HepG2 (cell line): ENCODE data around the gene ALDH3A1. TPM values are rescaled to one million over a fixed set of nuclear protein-coding genes. Genes with fewer than 3 reads are reported as not detected.

ENCODE experiments used
- CENPT ChIP-seq: sonication (generic); formaldehyde crosslinking; IDR thresholded peaks from 2 replicates; pipeline ENCODE4 v1.8.0; 2022; ENCODE audit warnings: low read depth, mild to moderate bottlenecking, moderate library complexity, missing genetic modification reagents
- ELF1 ChIP-seq: sonication (generic); formaldehyde crosslinking; IDR thresholded peaks from 2 replicates; pipeline ENCODE4 v1.4.0; 2020; ENCODE audit warnings: missing genetic modification reagents
- GABPA ChIP-seq, 2 experiments: IDR thresholded peaks; 2 replicates each; pipeline ENCODE4 v1.6.1; 2011 to 2016; ENCODE audit warnings: low read depth in 2 of 2, low read length in 1 of 2, missing biosample characterization in 1 of 2, missing genetic modification characterization in 1 of 2
- HDAC2 ChIP-seq: sonication (generic); formaldehyde crosslinking; IDR thresholded peaks from 2 replicates; pipeline ENCODE4 v1.4.0; 2020; ENCODE audit warnings: missing genetic modification reagents
- HMG20B ChIP-seq: conservative IDR thresholded peaks from 2 replicates; pipeline ENCODE4 v1.6.1; 2016; ENCODE audit warnings: missing genetic modification reagents, missing compliant biosample characterization
- NCOR1 ChIP-seq: fragments of 200-600 bp; sonication (generic); IDR thresholded peaks from 2 replicates; pipeline ENCODE4 v1.7.0; 2017; ENCODE audit warnings: antibody characterized with exemption, low read length, borderline replicate concordance
- NR2F6 ChIP-seq, 2 experiments: IDR thresholded peaks; 2 replicates each; pipeline ENCODE4 v1.6.1; 2016; ENCODE audit warnings: antibody characterized with exemption in 1 of 2, mild to moderate bottlenecking in 1 of 2
- PBX3 ChIP-seq: sonication (generic); formaldehyde crosslinking; IDR thresholded peaks from 2 replicates; pipeline ENCODE4 v1.8.1; 2023; ENCODE audit warnings: missing genetic modification reagents, inconsistent platforms, borderline replicate concordance
- RARA ChIP-seq: IDR thresholded peaks from 2 replicates; pipeline ENCODE4 v1.6.1; 2016; ENCODE audit warnings: missing genetic modification reagents, missing compliant biosample characterization
- SALL1 ChIP-seq: sonication (generic); formaldehyde crosslinking; IDR thresholded peaks from 2 replicates; pipeline ENCODE4 v1.8.0; 2022; ENCODE audit warnings: mild to moderate bottlenecking, missing genetic modification reagents
- SP5 ChIP-seq: IDR thresholded peaks from 2 replicates; pipeline ENCODE4 v1.6.1; 2016; ENCODE audit warnings: low read depth, borderline replicate concordance
- ZBTB43 ChIP-seq: sonication (generic); formaldehyde crosslinking; conservative IDR thresholded peaks from 2 replicates; pipeline ENCODE4 v1.4.0; 2020; ENCODE audit warnings: missing genetic modification reagents
- ZNF550 ChIP-seq: sonication (generic); formaldehyde crosslinking; IDR thresholded peaks from 2 replicates; pipeline ENCODE4 v1.4.0; 2020; ENCODE audit warnings: mild to moderate bottlenecking, missing genetic modification reagents, borderline replicate concordance
- polyA plus RNA-seq, 8 experiments: library from polyadenylated mRNA; depleted of rRNA in 3 of 8; stranded (reverse) in 7 of 8; unstranded in 1 of 8; fragments of >200 nt; fragmentation: Illumina TruSeq in 4 of 8; extraction: Trizol in 4 of 8; gene quantifications; 2 replicates each; pipeline versions ENCODE4 v1.2.1 to v1.2.3, GENCODE V29; 2011 to 2016; ENCODE audit warnings: low read depth in 4 of 8, missing spikeins in 1 of 8, mixed read lengths in 1 of 8; ENCODE audit not compliant: insufficient read depth in 1 of 8
- total RNA-seq, 5 experiments: library from RNA; depleted of rRNA; stranded (reverse); fragments of >200 nt; fragmentation: Illumina TruSeq; extraction: Trizol; gene quantifications; 2 replicates each; pipeline ENCODE4 v1.2.3, GENCODE V29; 2016; ENCODE audit warnings: low read depth in 1 of 5
- TF ChIP-seq, protein P1 (sequence below), 2 experiments: fragments of 450-650 bp in 1 of 2; sonication (generic) in 1 of 2; formaldehyde crosslinking in 1 of 2; IDR thresholded peaks; 2 replicates each; pipeline versions ENCODE4 v1.6.1 to v1.8.0; 2016 to 2022; ENCODE audit warnings: antibody characterized with exemption in 1 of 2, mild to moderate bottlenecking in 1 of 2, missing genetic modification reagents in 1 of 2
- TF ChIP-seq, protein P2 (sequence below): sonication (generic); formaldehyde crosslinking; IDR thresholded peaks from 2 replicates; pipeline ENCODE4 v1.4.0; 2020; ENCODE audit warnings: missing genetic modification reagents

The ALDH3A1 gene
- total and polyA plus RNA-seq, 2 of the 13 experiments (the other 11 are each of a cell fraction or from before 2014, with no cell fraction given): 0.07 to 0.62 TPM

- TF ChIP-seq, protein P1, sequence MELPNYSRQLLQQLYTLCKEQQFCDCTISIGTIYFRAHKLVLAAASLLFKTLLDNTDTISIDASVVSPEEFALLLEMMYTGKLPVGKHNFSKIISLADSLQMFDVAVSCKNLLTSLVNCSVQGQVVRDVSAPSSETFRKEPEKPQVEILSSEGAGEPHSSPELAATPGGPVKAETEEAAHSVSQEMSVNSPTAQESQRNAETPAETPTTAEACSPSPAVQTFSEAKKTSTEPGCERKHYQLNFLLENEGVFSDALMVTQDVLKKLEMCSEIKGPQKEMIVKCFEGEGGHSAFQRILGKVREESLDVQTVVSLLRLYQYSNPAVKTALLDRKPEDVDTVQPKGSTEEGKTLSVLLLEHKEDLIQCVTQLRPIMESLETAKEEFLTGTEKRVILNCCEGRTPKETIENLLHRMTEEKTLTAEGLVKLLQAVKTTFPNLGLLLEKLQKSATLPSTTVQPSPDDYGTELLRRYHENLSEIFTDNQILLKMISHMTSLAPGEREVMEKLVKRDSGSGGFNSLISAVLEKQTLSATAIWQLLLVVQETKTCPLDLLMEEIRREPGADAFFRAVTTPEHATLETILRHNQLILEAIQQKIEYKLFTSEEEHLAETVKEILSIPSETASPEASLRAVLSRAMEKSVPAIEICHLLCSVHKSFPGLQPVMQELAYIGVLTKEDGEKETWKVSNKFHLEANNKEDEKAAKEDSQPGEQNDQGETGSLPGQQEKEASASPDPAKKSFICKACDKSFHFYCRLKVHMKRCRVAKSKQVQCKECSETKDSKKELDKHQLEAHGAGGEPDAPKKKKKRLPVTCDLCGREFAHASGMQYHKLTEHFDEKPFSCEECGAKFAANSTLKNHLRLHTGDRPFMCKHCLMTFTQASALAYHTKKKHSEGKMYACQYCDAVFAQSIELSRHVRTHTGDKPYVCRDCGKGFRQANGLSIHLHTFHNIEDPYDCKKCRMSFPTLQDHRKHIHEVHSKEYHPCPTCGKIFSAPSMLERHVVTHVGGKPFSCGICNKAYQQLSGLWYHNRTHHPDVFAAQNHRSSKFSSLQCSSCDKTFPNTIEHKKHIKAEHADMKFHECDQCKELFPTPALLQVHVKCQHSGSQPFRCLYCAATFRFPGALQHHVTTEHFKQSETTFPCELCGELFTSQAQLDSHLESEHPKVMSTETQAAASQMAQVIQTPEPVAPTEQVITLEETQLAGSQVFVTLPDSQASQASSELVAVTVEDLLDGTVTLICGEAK (IDR thresholded peaks at IDR 0.05): no peak
- TF ChIP-seq, protein P1 (CRISPR knock-in tag; IDR thresholded peaks at IDR 0.05): no peak
- TF ChIP-seq NR2F6 (IDR thresholded peaks at IDR 0.05): peak; percentile 91
- peak; percentile 95 for TF ChIP-seq NR2F6 (CRISPR knock-in tag; IDR thresholded peaks at IDR 0.05)
- peak; percentile 76 for TF ChIP-seq RARA (CRISPR knock-in tag)
- TF ChIP-seq CENPT (CRISPR knock-in tag): no peak
- 0 out of 2 replicates have a peak, but pooled peaks have one; percentile 36 for TF ChIP-seq ZBTB43
- TF ChIP-seq ZNF550: no peak
- TF ChIP-seq HDAC2: peak; percentile 67; the same call in 1 of the 2 replicates
- peak; percentile 72 for TF ChIP-seq ELF1 (CRISPR knock-in tag)
- peak; percentile 42; the same call in 1 of the 2 replicates for TF ChIP-seq SP5 (CRISPR knock-in tag)
- no peak for TF ChIP-seq GABPA (IDR thresholded peaks at IDR 0.05; ENCODE audit: low read depth, low read length)
- TF ChIP-seq GABPA (CRISPR knock-in tag; IDR thresholded peaks at IDR 0.05; ENCODE audit: low read depth): 0 out of 2 replicates have a peak, but pooled peaks have one; percentile 12
- 0 out of 2 replicates have a peak, but pooled peaks have one; percentile 12 for TF ChIP-seq HMG20B (CRISPR knock-in tag)
- peak; percentile 61; the same call in 1 of the 2 replicates for TF ChIP-seq SALL1 (CRISPR knock-in tag)
- peak; percentile 41; the same call in 1 of the 2 replicates for TF ChIP-seq NCOR1
- no peak for TF ChIP-seq PBX3 (CRISPR knock-in tag)
- TF ChIP-seq, protein P2, sequence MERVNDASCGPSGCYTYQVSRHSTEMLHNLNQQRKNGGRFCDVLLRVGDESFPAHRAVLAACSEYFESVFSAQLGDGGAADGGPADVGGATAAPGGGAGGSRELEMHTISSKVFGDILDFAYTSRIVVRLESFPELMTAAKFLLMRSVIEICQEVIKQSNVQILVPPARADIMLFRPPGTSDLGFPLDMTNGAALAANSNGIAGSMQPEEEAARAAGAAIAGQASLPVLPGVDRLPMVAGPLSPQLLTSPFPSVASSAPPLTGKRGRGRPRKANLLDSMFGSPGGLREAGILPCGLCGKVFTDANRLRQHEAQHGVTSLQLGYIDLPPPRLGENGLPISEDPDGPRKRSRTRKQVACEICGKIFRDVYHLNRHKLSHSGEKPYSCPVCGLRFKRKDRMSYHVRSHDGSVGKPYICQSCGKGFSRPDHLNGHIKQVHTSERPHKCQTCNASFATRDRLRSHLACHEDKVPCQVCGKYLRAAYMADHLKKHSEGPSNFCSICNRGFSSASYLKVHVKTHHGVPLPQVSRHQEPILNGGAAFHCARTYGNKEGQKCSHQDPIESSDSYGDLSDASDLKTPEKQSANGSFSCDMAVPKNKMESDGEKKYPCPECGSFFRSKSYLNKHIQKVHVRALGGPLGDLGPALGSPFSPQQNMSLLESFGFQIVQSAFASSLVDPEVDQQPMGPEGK: peak; percentile 27; the same call in 1 of the 2 replicates
These were observed 45.9 kb downstream of the ALDH3A1 start (continued) for GRCh38 chr17:19702217-19702641.
